HUES64 (cell line): ENCODE data around the gene VWA1.
"Not testable (repeated sequence)": the region's sequence is repeated elsewhere in the genome, so short reads cannot be mapped to it uniquely, and the experiment has no call there.

ENCODE experiments used
- H3K27ac ChIP-seq: 2 replicates; pipeline ENCODE4 v1.7.0; 2013; ENCODE audit warnings: low read depth, low read length, inconsistent platforms
- H3K27me3 ChIP-seq: 2 replicates; pipeline ENCODE4 v1.6.1; 2013; ENCODE audit warnings: mild to moderate bottlenecking, low read length; ENCODE audit not compliant: insufficient read depth
- H3K36me3 ChIP-seq: 2 replicates; pipeline ENCODE4 v1.6.1; 2013; ENCODE audit warnings: mild to moderate bottlenecking, low read length; ENCODE audit not compliant: insufficient read depth
- H3K4me1 ChIP-seq: 2 replicates; pipeline ENCODE4 v1.6.1; 2013; ENCODE audit warnings: mild to moderate bottlenecking, low read length, moderate library complexity; ENCODE audit not compliant: insufficient read depth
- H3K4me3 ChIP-seq: 2 replicates; pipeline ENCODE4 v1.5.1; 2013; ENCODE audit warnings: mild to moderate bottlenecking, low read length, moderate library complexity
- H3K9ac ChIP-seq: 2 replicates; pipeline ENCODE4 v1.6.1; 2013; ENCODE audit warnings: mild to moderate bottlenecking, low read depth, low read length
- H3K9me3 ChIP-seq: 2 replicates; pipeline ENCODE4 v1.6.1; 2013; ENCODE audit warnings: low read depth, low read length; ENCODE audit not compliant: insufficient read depth
- WGBS: fragments of 150-250, 120-280 bp; methylation state at CpG from one replicate; pipeline ENCODE4 v1.1.7; 2013; ENCODE audit warnings: missing lambda C conversion rate; 5-methylcytosine and 5-hydroxymethylcytosine counted together

Gene VWA1

DNA sequence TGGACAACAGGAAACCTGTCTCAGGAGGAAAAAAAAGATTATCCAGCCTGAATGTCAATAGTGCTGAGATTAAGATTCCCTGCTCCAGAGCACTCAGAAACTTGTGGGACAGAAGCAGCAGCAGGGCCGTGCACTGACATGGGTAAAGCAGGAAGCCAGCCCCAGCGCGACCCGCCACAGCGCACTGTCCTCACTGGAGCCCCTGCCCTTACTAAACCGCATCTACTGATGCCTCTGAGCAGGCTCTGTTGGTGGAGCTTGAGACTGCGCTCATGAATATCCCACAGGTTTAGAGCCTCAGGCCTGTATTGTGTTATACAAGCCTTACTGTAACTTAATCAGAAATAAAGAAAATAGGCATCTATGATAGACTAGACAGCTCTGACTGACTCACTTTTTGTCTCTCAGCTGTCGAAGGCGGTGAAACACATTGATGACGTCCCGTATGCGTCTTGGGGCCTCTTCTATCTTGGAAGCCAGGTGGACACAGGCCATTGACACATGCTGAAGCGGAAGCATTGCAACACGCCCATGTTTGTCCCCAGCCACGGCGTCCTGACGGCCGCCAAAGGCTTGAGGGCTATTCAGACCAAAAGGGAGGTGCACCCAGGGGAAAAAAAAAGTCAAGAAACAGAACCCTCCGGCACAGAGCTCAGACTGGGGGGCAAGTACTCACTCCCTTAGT is 37.5 kb upstream of the VWA1 start:
- Histone ChIP-seq H3K27me3 (no peaks in the 10 kb centered on the region), H3K4me1 (peaks cover 9% of the 10 kb centered on the region), H3K9ac (peak overlapping the region; percentile 98), H3K27ac (peak overlapping the region; percentile 91; the same call in 1 of the 2 replicates), H3K36me3 (peaks cover 77% of the 10 kb centered on the region), H3K9me3 (no peaks in the 10 kb centered on the region), H3K4me3 (peak overlapping the region; percentile 99)
- 69% methylated on average over 19 of the region's 19 CpGs for WGBS

- H3K9me3 ChIP-seq = no peaks in the 10 kb centered on the region
- H3K4me3 ChIP-seq = peak overlapping the region; percentile 99
- peak overlapping the region; percentile 98 for H3K9ac ChIP-seq
- WGBS = 1% methylated on average over 54 of the region's 54 CpGs
- peak overlapping the region; percentile 91 for H3K27ac ChIP-seq
- peaks cover 9% of the 10 kb centered on the region for H3K4me1 ChIP-seq
- H3K36me3 ChIP-seq = peaks cover 76% of the 10 kb centered on the region
- no peaks in the 10 kb centered on the region for H3K27me3 ChIP-seq
Measured at GRCh38 chr1:1398677-1399186, 36.8 kb upstream of the VWA1 start.

- H3K27me3 ChIP-seq = no peaks in the 10 kb centered on the region
- H3K9me3 ChIP-seq = no peaks in the 10 kb centered on the region
- H3K4me3 ChIP-seq = peak within 1 kb of the TSS; percentile 99
- peaks cover 73% of the 10 kb centered on the region for H3K36me3 ChIP-seq
- H3K9ac ChIP-seq = peak within 1 kb of the TSS; percentile 98
- peaks cover 9% of the 10 kb centered on the region for H3K4me1 ChIP-seq
- under 1% methylated on average over 86 of the region's 86 CpGs for WGBS
- peak within 1 kb of the TSS; percentile 91 for H3K27ac ChIP-seq
Measured at GRCh38 chr1:1399187-1399871, 36.2 kb upstream of the VWA1 start, which contains the start of gene CCNL2. TSS of gene CCNL2 (minus strand) at chr1:1399335. CDS start at chr1:1399306, 29 bp downstream.

- Histone ChIP-seq H3K9ac (peak overlapping the region; percentile 98), H3K9me3 (no peaks in the 10 kb centered on the region), H3K4me3 (peak overlapping the region; percentile 99), H3K36me3 (peaks cover 74% of the 10 kb centered on the region), H3K4me1 (peaks cover 9% of the 10 kb centered on the region), H3K27me3 (no peaks in the 10 kb centered on the region), H3K27ac (peak overlapping the region; percentile 90)
- 10% methylated on average over 34 of the region's 34 CpGs for WGBS
Measured at GRCh38 chr1:1399872-1400575, 35.5 kb upstream of the VWA1 start.

DNA sequence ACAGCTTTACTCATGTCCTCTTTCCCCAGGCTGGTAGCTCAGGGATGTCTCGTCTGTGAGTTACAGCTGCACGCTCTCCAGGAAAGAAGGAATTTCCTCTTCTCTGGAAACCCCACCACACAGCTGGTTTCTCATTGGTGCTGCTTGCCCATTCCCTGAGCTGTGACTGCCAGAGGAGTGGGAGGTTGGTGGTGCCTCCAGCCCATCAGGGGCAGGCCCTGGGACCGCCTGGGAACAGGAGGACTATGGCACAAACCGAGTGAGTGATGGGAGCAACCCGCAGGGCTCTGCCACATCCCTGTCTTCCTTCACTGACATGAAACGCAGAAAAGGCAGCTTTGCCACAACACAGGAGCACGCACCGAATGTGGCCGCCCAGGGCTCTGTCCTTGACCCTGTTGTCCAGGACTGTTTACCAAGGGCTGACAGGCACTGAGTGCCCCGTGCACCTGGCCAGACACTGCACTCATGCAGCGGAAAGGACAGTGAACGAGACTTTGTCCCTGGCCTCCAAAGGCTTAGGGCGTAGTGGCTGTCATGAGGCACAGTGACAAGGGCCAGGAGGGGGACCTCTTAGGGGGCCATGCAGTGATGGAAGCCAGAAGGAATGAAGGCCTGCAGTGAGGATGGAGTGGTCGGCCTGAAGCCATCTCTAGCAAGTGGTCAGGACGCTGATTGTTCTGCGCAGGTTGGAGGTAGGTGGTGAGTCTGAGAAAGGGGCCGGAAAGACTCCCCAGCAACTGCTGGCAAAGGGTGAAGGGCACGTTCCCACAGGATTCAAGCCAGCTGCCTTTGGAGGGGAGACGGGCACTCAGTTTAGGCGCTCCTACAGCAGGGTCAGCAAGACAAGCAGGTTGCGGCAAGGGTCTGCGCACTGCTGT is 34.7 kb upstream of the VWA1 start:
- Histone ChIP-seq H3K27ac (no peak overlapping the region; the same call in 1 of the 2 replicates), H3K9ac (peak overlapping the region; percentile 98), H3K4me3 (peak overlapping the region; percentile 99), H3K36me3 (peaks cover 74% of the 10 kb centered on the region), H3K9me3 (no peaks in the 10 kb centered on the region), H3K4me1 (peaks cover 9% of the 10 kb centered on the region), H3K27me3 (no peaks in the 10 kb centered on the region)
- WGBS = 94% methylated on average over 22 of the region's 22 CpGs

DNA sequence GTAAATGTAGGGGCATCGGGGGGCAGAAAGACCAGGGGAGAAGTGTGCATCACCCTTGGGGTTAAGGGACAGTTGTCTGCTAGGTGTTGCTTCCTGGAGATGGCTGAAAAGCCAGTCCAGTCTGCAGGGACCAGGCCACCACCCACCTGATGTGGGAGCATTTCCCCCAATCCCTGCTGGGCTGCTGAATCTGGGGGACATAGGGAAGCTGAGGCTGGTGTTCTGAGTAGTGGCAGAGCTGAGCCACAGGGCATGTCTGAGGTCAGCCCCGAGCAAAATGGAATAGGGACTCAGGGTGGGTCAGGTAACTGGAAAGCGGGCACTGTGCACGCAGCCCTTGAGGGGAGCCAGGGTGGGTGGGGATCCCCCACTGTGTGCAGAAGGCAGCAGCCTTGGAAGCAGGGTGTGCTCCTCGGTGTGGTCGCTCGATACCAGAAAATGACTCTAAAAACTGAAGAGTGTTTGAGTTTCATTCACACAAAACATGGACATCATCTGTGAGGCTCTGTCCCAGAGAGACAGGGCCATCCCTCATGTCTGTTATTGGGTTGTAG is 34.0 kb upstream of the VWA1 start:
- Histone ChIP-seq H3K27ac (no peak overlapping the region; the same call in 1 of the 2 replicates), H3K4me3 (no peak overlapping the region), H3K9ac (no peak overlapping the region), H3K36me3 (peaks cover 73% of the 10 kb centered on the region), H3K27me3 (no peaks in the 10 kb centered on the region), H3K9me3 (no peaks in the 10 kb centered on the region), H3K4me1 (peaks cover 9% of the 10 kb centered on the region)
- 91% methylated on average over 7 of the region's 7 CpGs for WGBS

DNA sequence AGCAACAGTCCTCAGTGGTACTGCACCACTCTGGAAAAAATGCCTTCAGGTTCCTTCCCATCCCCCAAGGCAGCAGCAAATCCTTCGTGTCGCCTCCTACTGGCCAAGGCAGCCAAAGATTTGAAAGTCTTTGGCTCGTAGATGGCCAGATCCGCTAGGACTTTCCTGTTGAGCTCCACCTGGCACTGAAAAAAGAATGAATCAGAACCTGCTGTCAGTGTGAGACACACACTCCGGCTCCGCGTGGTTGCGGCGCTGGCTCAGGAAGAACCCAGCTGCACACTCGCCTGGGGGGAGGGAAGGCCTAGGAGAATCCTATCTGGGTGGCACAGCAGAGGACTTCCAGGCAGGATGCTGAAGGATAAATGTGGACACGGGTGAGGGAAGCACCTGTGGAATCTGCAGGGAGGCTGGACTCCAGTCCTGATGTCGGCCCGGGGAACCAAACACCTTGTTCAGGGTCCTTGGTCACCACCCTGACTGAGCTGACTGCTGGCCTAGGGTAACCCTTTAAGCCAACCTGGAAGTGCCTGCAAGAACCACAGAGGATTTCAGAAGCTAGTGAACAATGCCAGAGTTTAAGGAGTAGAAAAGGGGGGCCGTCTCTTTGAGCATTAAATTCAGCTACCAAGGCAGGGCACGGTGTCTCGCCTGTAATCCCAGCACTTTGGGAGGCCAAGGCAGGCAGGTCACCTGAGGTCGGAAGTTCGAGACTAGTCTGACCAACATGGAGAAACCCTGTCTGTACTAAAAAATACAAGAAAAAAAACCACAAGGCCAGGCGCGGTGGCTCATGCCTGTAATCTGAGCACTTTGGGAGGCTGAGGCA is 33.2 kb upstream of the VWA1 start:
- H3K27ac ChIP-seq = peak overlapping the region; percentile 39; the same call in 1 of the 2 replicates
- H3K27me3 ChIP-seq = no peaks in the 10 kb centered on the region
- H3K4me1 ChIP-seq = peaks cover 9% of the 10 kb centered on the region
- H3K9ac ChIP-seq = no peak overlapping the region
- no peaks in the 10 kb centered on the region for H3K9me3 ChIP-seq
- H3K4me3 ChIP-seq = no peak overlapping the region
- WGBS = 83% methylated on average over 20 of the region's 20 CpGs
- peaks cover 68% of the 10 kb centered on the region for H3K36me3 ChIP-seq

GRCh38 chr1:1402901-1403392 is 32.5 kb upstream of the VWA1 start:
- WGBS = 93% methylated on average over 9 of the region's 9 CpGs
- not testable (repeated sequence) for H3K9me3 ChIP-seq, H3K27ac ChIP-seq, H3K4me1 ChIP-seq, H3K9ac ChIP-seq, H3K27me3 ChIP-seq, H3K4me3 ChIP-seq
- H3K36me3 ChIP-seq = peaks cover 61% of the 10 kb centered on the region

DNA sequence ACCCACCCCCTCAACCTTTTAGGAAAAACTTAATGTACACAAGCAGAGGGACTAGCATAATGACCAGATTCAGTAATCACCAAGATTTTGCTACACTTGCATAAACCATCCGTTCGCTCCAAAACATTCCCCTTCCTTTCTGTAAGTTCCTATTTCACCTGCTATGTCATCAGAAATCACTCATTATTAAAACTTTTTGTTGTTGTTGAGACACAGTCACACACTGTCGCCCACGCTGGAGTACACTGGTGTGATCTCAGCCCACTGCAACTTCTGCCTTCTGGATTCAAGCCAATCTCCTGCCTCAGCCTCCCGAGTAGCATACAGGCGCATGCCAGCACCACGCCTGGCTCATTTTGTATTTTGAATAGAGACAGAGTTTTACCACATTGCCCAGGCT is 31.8 kb upstream of the VWA1 start:
- H3K36me3 ChIP-seq = peaks cover 63% of the 10 kb centered on the region
- H3K4me3 ChIP-seq = no peak overlapping the region
- no peak overlapping the region; the same call in 1 of the 2 replicates for H3K9ac ChIP-seq
- no peak overlapping the region for H3K27ac ChIP-seq
- H3K9me3 ChIP-seq = no peaks in the 10 kb centered on the region
- peaks cover 5% of the 10 kb centered on the region for H3K4me1 ChIP-seq
- no peaks in the 10 kb centered on the region for H3K27me3 ChIP-seq
- 95% methylated on average over 7 of the region's 7 CpGs for WGBS
